OCI-LY1 (cell line): ENCODE data around the gene CDKAL1.

ENCODE experiments used
- H2AFZ ChIP-seq: fragments of 200-600 bp; sonication (generic), shearing (Covaris generic); 2 replicates; pipeline ENCODE4 v1.6.0; 2014; ENCODE audit warnings: antibody characterized with exemption, mild to moderate bottlenecking, low read length
- H3F3A ChIP-seq: fragments of 200-600 bp; sonication (generic), shearing (Covaris generic); 2 replicates; pipeline ENCODE4 v1.6.0; 2014; ENCODE audit warnings: mild to moderate bottlenecking, antibody characterized with exemption, low read length, moderate library complexity; ENCODE audit not compliant: insufficient read depth
- H3K27ac ChIP-seq: fragments of 200-600 bp; sonication (generic); 2 replicates; pipeline ENCODE4 v1.5.1; 2014; ENCODE audit warnings: low read length, mixed run types, mild to moderate bottlenecking, low read depth; ENCODE audit not compliant: poor library complexity, severe bottlenecking
- H3K27me3 ChIP-seq: fragments of 200-600 bp; sonication (generic); 2 replicates; pipeline ENCODE4 v1.6.0; 2014; ENCODE audit warnings: antibody characterized with exemption, mild to moderate bottlenecking, low read length, moderate library complexity; ENCODE audit not compliant: insufficient read depth
- H3K36me3 ChIP-seq: fragments of 200-600 bp; sonication (generic); 2 replicates; pipeline ENCODE4 v1.6.1; 2014; ENCODE audit warnings: mild to moderate bottlenecking, antibody characterized with exemption, low read length, moderate library complexity, mixed read lengths; ENCODE audit not compliant: insufficient read depth
- H3K4me1 ChIP-seq: fragments of 200-600 bp; sonication (generic); 2 replicates; pipeline ENCODE4 v1.5.1; 2014; ENCODE audit warnings: mild to moderate bottlenecking, low read length, moderate library complexity; ENCODE audit not compliant: insufficient read depth, severe bottlenecking
- H3K4me2 ChIP-seq: fragments of 200-600 bp; sonication (generic), shearing (Covaris generic); 2 replicates; pipeline ENCODE4 v1.6.1; 2014; ENCODE audit warnings: low read length
- H3K4me3 ChIP-seq: fragments of 200-600 bp; sonication (generic); 2 replicates; pipeline ENCODE4 v1.5.1; 2014; ENCODE audit warnings: low read length, low read depth, mild to moderate bottlenecking, mixed read lengths; ENCODE audit not compliant: poor library complexity, severe bottlenecking
- H3K79me2 ChIP-seq: fragments of 200-600 bp; shearing (Covaris generic); 2 replicates; pipeline ENCODE4 v1.6.1; 2016; ENCODE audit warnings: mixed run types, low read length, mixed read lengths; ENCODE audit not compliant: insufficient read depth
- H3K9ac ChIP-seq: fragments of 200-600 bp; sonication (generic), shearing (Covaris generic); 2 replicates; pipeline ENCODE4 v1.6.1; 2014; ENCODE audit warnings: mild to moderate bottlenecking, low read length, mixed read lengths
- H3K9me2 ChIP-seq: fragments of 200-600 bp; sonication (generic), shearing (Covaris generic); 2 replicates; pipeline ENCODE4 v1.6.1; 2014; ENCODE audit warnings: low read depth, mild to moderate bottlenecking, low read length, mixed read lengths
- H3K9me3 ChIP-seq: fragments of 200-600 bp; shearing (Covaris generic); 2 replicates; pipeline ENCODE4 v1.6.1; 2014; ENCODE audit warnings: low read length, mixed read lengths
- H4K20me1 ChIP-seq: fragments of 200-600 bp; sonication (generic), shearing (Covaris generic); 2 replicates; pipeline ENCODE4 v1.6.0; 2016; ENCODE audit warnings: mild to moderate bottlenecking, low read length; ENCODE audit not compliant: insufficient read depth
- EZH2 ChIP-seq: fragments of 200-600 bp; sonication (generic), shearing (Covaris generic); IDR thresholded peaks from 2 replicates; pipeline ENCODE4 v1.8.0; 2017; ENCODE audit warnings: borderline replicate concordance, mixed run types, mild to moderate bottlenecking, antibody characterized with exemption, low read length, moderate library complexity, mixed read lengths
- TF ChIP-seq, protein P1 (sequence below): fragments of 200-600 bp; sonication (generic), shearing (Covaris generic); IDR thresholded peaks from 2 replicates; pipeline ENCODE4 v1.5.1; 2017; ENCODE audit warnings: mild to moderate bottlenecking, antibody characterized with exemption, low read length, moderate library complexity, mixed read lengths

The CDKAL1 gene

DNA sequence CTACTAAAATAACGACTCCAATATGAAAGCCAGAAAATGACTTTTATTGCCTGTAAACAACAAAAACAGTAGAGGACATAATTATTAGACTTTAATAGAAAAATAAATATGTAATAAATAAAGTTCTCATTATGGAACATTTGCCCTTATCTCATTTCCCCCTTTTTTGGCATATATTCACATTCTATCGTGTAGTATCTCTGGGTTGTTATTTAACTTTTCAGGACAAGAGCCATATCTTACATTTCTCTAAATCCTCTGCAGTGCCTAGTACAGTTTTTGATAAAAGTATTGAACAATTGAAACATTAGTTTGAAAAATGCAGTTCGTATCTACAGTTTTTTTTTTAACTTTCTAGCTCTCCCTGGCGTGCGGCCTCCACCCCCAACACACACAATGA is 617.3 kb downstream of the CDKAL1 start:
- Histone ChIP-seq H3K4me3 (no peak overlapping the region), H2AFZ (no peak overlapping the region), H3K4me1 (no peaks in the 10 kb centered on the region), H3K9ac (no peak overlapping the region), H3K79me2 (no peaks in the 10 kb centered on the region), H3K36me3 (no peaks in the 10 kb centered on the region), H3K9me3 (no peaks in the 10 kb centered on the region), H3K27me3 (no peaks in the 10 kb centered on the region), H3F3A (no peaks in the 10 kb centered on the region), H4K20me1 (no peaks in the 10 kb centered on the region), H3K9me2 (no peaks in the 10 kb centered on the region), H3K27ac (no peak overlapping the region), H3K4me2 (no peak overlapping the region)
- TF ChIP-seq EZH2: no peak
- TF ChIP-seq, protein P1, sequence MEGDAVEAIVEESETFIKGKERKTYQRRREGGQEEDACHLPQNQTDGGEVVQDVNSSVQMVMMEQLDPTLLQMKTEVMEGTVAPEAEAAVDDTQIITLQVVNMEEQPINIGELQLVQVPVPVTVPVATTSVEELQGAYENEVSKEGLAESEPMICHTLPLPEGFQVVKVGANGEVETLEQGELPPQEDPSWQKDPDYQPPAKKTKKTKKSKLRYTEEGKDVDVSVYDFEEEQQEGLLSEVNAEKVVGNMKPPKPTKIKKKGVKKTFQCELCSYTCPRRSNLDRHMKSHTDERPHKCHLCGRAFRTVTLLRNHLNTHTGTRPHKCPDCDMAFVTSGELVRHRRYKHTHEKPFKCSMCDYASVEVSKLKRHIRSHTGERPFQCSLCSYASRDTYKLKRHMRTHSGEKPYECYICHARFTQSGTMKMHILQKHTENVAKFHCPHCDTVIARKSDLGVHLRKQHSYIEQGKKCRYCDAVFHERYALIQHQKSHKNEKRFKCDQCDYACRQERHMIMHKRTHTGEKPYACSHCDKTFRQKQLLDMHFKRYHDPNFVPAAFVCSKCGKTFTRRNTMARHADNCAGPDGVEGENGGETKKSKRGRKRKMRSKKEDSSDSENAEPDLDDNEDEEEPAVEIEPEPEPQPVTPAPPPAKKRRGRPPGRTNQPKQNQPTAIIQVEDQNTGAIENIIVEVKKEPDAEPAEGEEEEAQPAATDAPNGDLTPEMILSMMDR: no peak

DNA sequence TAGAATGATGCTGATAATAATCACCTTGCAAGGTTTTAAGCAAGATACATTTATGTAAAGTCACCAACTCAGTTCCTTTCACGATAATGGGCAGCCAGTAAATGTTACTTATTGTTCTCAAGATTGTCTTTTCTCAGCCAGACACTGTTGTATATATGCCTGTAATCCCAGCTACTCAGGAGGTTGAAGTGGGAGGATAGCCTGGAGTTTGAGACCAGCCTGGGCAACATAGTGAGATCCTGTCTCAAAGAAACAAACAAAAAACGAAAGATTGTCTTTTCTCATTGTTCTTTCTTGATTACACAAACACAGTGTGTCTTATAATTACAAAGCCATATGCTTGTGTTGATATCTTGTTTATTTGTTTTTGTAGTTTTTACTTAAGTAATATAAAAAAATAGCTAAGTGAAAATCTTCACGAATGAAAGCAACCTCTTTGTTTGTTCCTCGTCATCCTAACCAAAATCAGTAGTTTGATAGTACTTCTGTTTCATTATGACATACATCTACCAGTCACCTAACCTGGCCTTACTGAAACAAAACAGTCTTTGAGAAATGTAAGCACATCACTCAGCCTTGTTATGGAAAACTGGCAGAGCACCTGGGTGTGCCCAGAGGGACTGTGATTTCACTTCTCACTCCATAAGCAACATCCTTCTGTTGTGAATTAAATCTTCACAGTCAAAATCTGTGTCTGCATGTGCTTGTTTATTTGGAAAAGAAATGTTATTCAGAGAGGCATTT is 623.1 kb downstream of the CDKAL1 start:
- no peaks in the 10 kb centered on the region for H4K20me1 ChIP-seq

DNA sequence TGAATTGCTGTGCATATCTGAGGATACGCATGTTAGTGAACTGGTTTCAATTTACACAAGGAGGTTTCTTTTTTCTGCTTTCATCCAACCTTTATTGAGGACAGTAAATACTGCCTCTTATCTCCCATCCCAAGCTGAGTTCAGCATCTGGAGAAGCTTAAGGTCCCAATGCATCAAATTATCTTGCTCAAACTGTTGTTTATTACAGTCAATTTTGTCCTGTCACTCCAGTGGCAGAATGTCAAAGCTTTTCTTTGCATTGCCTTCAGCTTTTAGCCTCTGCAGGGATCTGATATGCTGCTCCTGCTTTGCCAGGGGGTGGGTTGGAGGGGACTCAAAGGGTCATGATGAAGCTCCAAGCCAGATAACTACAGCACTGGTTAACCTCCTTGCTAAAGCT is 623.9 kb downstream of the CDKAL1 start:
- H3K4me3 ChIP-seq: no peak overlapping the region
- H3K4me2 ChIP-seq: no peak overlapping the region
- no peak overlapping the region for H3K9ac ChIP-seq
- no peaks in the 10 kb centered on the region for H3K27me3 ChIP-seq
- no peaks in the 10 kb centered on the region for H3K9me3 ChIP-seq
- H3K27ac ChIP-seq: no peak overlapping the region
- TF ChIP-seq, protein P1: no peak
- TF ChIP-seq EZH2: no peak
- no peaks in the 10 kb centered on the region for H3K36me3 ChIP-seq
- H3K79me2 ChIP-seq: no peaks in the 10 kb centered on the region
- no peaks in the 10 kb centered on the region for H3K9me2 ChIP-seq
- no peaks in the 10 kb centered on the region for H4K20me1 ChIP-seq
- H3K4me1 ChIP-seq: no peaks in the 10 kb centered on the region
- no peaks in the 10 kb centered on the region for H3F3A ChIP-seq
- H2AFZ ChIP-seq: no peak overlapping the region

More for the DNA sequence above, 623.1 kb downstream of the CDKAL1 start:
- Histone ChIP-seq H3K4me1 (no peaks in the 10 kb centered on the region), H3K9me2 (no peaks in the 10 kb centered on the region), H3K27ac (no peak overlapping the region), H2AFZ (no peak overlapping the region), H3K4me3 (no peak overlapping the region), H3K9me3 (no peaks in the 10 kb centered on the region), H3K36me3 (no peaks in the 10 kb centered on the region), H3K79me2 (no peaks in the 10 kb centered on the region), H3K9ac (no peak overlapping the region), H3K27me3 (no peaks in the 10 kb centered on the region), H3F3A (no peaks in the 10 kb centered on the region), H3K4me2 (no peak overlapping the region)
- TF ChIP-seq, protein P1: no peak
- TF ChIP-seq EZH2: no peak
